Stimulated activated CD4-positive, alpha-beta T cell treated with anti-CD3 and anti-CD28 coated beads, Interleukin-2, amount 100 ng/mL, for 24 hours (primary cell): ENCODE measurements around the gene EPHA5.
"Not testable (repeated sequence)": the region's sequence is repeated elsewhere in the genome, so short reads cannot be mapped to it uniquely, and the experiment has no call there.

Experiments used
- DNase-seq, 2 donors: peaks; one replicate each; pipeline ENCODE4 v3.0.0-alpha.2; 2020

EPHA5 gene

DNA sequence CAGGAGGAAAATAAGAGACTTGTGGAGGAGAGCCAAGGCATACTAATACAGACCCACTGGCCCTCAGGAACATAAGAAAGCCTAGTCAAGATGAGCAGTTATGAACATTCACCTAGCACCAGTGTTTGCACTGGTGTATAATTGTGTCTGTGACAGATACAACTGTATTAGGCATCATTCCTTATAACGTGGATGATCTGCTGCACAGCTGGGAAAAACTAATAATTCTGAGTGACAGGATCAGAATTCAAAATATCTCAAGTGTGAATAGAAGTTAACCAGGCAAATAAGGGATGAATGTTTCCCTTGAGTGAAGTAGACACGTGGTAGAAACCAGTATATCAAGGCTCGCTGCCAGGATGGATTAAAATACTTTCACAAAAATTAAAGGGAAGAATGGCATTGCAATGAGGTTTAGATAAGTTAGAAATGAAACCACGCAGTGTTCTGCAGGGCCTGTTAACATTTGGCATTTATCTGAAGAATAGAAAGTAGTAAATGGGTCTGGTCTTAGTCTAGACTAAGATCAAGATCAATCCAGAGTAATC lies 325.9 kb downstream of the EPHA5 start:
- no peak for DNase-seq

GRCh38 chr4:65343342-65343741 lies 326.9 kb downstream of the EPHA5 start:
- DNase-seq, result no peak

- DNase-seq, result no peak
Measured at GRCh38 chr4:65341557-65341956, 328.7 kb downstream of the EPHA5 start.

DNA sequence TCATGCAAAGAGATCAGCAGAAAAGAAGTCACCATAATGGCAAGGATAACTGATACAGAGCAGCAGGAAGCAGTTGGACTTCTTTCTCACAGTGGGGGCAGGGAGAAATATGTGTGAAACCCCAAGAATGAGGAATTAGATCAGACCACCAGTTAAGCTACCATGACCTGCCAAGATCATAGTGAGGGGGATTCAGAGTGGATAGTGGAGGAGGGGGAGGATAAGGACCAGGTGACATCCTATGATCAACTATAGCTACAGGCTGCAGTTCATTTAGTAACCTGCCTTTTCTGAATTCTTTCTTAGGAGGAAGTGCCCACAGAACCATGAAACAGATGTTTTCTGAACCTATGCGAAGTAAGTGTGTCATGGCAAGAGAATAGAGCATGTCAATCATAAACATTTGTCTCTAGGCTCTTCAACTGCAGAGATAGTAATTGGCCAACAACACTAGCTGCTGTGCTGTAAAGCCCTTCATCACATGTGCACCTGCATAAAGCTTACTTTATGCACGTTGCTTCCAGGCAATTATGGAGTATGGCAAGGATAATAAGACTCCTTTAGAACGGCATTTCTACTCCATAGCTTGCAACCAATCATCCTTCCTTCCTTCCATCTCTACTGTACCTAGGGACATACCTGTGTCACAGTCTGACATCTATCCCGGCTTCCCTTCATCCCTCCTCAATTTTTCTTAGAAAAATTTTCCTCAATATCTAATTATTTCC lies 329.7 kb downstream of the EPHA5 start:
- DNase-seq, result no peak

- DNase-seq, result no peak
Measured at GRCh38 chr4:65337371-65337770, 332.9 kb downstream of the EPHA5 start.

DNA sequence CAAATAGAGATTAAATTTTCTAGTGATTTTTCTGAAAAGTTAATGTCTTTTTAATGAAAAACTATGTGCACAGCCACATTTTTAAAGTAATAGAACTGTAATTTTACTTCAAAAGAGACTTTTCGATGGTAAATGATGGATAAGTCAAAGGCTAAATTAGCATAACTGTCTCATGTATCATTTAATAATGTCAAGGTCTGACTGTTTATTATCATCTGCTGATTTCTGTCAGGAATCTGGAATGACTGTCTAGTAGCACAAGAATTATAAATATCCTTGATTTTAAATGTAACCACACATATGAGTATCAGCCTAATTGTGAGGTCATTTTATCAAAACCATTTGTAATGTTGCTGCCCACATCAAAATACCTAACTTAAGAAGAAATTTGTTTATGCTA lies 333.8 kb downstream of the EPHA5 start:
- no peak for DNase-seq

DNA sequence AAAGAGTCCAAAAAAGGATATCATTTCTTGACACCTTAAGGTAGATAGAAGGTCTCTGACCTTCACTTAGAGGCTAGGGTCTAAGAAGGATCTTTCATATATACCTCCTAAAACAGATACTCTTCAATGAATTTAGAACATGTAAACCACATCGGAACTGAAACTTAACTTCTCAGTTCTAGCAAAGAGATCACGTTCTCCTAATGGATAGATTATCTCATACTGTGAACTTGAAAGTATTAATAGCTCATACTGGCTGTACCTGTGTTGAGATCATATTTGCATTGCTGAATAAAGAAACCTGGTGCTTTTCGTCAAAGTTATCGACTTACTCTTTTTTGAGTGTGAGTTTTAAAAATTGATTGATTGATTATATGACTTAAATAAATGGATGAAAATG lies 353.8 kb downstream of the EPHA5 start:
- no peak for DNase-seq

GRCh38 chr4:65311120-65311519 lies 359.2 kb downstream of the EPHA5 start:
- no peak for DNase-seq

GRCh38 chr4:65310586-65310985 lies 359.7 kb downstream of the EPHA5 start:
- no peak for DNase-seq

GRCh38 chr4:65308626-65309025 lies 361.7 kb downstream of the EPHA5 start:
- DNase-seq, result not testable (repeated sequence)

DNA sequence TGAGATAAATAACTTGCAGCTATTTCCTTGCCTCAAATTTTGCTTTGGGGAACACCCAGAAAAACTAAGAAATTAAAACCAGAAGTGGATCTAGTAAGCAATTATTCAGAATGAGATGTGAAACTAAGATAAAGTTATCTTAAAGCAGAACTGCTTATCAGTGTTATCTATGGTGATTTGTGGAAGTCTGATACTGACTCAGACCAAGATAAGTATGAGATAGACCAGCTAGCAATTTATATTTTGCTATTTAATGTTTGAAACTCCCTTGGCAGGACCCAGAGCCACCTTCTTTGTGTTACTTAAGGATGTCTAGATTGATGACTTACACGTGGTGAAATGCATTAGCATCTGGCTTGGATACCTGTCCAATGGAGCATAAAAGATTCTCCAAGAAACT lies 368.1 kb downstream of the EPHA5 start:
- DNase-seq, result no peak

GRCh38 chr4:65296246-65296645 lies 374.0 kb downstream of the EPHA5 start:
- DNase-seq, result no peak

- DNase-seq, result no peak
Measured at GRCh38 chr4:65287071-65287470, 383.2 kb downstream of the EPHA5 start.
